DMS79 treated with DMSO at 0.1 percent for 48 hours (cell line): ENCODE data around the gene ACTG1.

Experiments used
- DNase-seq: peaks from one replicate; lab custom pipeline; 2025; lab: John Stamatoyannopoulos, UW

The ACTG1 gene

GRCh38 chr17:81494626-81495377 is 17.8 kb downstream of the ACTG1 start:
- DNase-seq, result peak; percentile 47

- DNase-seq, result no peak
Observed at GRCh38 chr17:81493198-81494038, 19.2 kb downstream of the ACTG1 start.

- DNase-seq, result no peak
Observed at GRCh38 chr17:81492706-81493105, 19.9 kb downstream of the ACTG1 start.

DNA sequence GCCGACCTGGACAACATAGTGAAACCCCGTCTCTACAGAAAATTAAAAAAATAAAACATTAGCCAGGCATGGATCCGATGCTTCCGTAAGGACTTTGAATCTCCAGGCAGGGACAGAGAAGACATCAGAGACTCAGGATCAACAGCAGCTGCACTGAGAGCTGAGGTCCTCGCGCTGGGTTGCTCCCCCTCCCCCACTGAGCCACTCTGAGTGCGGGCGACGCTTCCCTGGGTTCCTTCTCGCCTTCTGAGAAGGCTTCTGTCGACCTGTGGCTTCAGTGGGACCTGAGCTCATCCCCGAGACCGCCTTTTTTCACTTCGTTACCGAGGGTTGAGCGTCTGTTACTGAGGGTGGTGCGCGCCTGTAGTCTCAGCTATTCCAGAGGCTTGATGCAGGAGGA is 20.4 kb downstream of the ACTG1 start:
- DNase-seq, result no peak

DNA sequence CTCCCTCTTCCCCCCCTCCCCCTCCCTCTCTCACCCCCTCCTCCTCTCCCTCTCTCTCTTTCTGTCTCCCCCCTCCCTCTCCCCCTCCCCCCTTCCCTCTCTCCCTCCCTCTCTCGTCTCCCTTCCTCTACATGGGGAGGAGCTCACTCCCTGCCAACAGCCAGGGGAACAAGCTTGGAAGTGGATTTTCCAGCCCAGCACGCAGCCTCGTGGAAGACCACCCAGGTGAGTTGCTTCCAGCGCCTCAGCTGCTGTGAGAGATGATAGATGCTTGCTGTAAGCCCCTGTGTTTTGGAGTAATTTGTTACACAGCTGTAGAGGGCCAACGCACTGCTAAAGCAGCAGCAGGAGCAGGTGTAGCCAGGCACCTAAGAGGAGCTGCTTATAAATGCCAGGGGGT is 20.8 kb downstream of the ACTG1 start:
- DNase-seq, result no peak

GRCh38 chr17:81491181-81491581 is 21.4 kb downstream of the ACTG1 start:
- DNase-seq, result no peak

GRCh38 chr17:81489998-81490992 is 22.3 kb downstream of the ACTG1 start:
- DNase-seq, result no peak

GRCh38 chr17:81489012-81489997 is 23.3 kb downstream of the ACTG1 start:
- DNase-seq, result no peak

- no peak for DNase-seq
Observed at GRCh38 chr17:81488276-81488860, 24.2 kb downstream of the ACTG1 start.

GRCh38 chr17:81487487-81488275 is 24.9 kb downstream of the ACTG1 start:
- DNase-seq, result peak; percentile 54

DNA sequence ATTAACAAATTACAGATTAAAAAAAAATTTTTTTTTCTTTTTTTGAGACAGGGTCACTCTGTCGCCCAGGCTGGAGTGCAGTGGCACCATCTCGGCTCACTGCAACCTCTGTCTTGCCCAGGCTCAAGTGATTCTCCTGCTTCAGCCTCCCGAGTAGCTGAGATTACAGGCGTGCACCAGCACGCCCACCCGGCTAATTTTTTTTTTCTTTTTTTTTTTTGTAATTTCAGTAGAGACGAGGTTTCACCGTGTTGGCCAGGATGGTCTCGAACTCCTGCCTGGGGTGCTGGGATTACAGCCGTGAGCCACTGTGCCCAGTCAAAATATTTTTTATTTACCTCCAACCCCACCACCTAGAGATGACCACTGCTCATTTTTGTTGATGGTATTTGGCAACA is 25.5 kb downstream of the ACTG1 start:
- DNase-seq, result no peak

DNA sequence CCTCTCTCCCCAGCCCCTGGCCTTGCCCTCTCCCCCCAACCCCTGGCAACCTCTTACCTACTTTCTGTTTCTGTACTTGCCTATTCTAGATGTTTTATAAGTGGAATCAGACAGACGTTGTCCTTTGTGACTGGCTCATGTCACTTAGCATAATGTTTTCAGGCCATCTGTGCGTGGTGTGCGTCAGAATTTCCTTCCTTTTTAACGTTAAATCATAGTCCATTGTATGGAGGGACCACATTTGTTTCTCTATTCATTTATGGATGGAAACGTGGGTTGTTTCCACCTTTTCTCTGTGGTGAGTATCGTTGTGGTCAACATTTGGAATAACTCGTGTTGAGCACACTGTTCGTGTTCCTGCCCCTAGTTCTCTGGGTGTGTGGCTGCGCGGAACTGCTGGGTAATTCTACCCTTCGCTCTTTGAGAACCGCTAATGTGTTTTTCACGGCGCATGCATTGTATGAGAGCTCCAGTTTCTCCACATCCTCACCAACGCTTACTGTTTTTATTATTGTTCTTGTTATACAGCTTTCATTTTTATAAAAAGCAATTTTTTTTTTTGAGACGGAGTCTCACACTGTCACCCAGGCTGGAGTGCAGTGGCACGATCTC is 26.3 kb downstream of the ACTG1 start:
- no peak for DNase-seq

GRCh38 chr17:81484195-81484979 is 28.2 kb downstream of the ACTG1 start:
- DNase-seq, result peak; percentile 37

DNA sequence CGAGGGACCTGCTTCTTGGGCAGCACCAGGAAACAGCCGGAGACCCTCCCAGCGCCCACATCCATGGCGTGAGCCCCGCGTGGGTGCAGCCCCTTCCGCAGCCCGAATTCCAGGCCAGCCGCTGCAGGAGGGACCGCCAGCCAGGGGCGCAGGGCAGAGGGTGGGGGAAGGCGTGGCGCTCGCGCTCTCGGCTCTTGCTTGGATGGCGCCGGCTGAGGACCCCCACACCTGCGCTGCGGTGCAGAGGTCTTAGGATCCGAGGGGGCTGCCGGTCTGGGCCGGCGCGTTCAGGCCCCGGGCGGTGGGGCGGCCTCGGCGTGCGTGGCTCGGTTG is 28.8 kb downstream of the ACTG1 start:
- DNase-seq, result no peak

DNA sequence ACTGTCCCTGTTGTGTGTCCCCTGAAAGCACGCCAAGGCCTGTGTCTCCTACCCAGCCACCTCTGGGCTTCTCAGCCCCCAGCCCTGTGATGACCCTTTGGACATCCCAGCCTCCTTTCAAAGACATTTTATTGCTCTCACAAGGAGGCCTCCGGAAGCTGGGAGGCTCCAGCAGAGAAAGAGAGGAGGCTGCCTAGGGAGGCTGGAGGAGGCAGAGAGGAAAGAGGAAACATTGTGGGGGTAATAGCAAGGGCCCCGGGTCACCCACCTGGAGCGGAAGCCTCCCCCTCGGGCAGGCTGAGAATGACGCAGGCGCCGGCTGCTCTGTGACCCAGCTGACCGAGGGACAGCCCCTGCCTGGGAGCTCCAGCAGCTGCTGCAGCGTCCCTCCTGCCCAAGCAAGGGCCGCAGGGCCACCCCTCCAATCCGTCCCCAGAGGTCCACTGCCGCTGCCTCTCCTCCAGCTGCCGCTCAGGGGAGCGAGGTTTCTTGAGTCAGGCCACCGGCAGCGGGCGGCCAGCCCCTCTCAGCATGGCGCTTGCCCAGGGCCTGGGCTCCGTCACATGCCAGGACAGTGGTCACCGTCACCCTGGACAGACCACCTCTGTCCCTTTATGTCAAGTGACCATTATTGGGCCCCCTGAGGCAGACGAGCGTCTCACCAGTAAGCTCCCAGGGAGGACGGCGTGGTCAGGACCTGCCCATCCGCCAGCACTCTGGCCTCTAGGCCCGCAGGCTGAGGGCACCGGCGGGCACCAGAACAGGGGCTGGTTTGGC is 29.3 kb downstream of the ACTG1 start:
- DNase-seq, result no peak

DNA sequence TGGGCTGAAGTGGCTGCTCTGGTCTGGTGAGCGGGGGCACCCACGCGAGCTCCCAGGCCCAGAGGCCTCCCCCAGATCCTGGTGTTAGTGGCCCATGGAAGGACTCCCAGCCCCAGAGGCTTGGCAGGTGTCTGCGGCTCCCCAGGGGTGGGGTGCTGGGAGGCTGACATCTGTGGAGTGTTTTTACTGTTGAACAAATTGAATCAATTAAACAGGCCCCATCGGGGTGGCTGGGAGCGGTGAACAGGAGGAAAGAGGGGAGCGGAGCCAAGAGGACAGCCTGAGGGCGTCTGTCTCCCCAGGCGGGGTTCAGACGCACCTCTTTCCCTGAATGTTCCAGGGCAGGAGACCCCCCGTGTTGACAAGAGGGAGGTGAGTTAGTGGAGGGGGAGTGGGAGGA is 29.9 kb downstream of the ACTG1 start:
- no peak for DNase-seq

GRCh38 chr17:81481815-81482505 is 30.6 kb downstream of the ACTG1 start:
- peak; percentile 68 for DNase-seq
